Stimulated activated CD4-positive, alpha-beta T cell treated with anti-CD3 and anti-CD28 coated beads, Interleukin-4, amount 100 ng/mL, for 1 hour (primary cell): Measurements from ENCODE around the gene ACAP1.

Experiments
- DNase-seq: peaks from one replicate; pipeline ENCODE4 v3.0.0-alpha.2; 2020

ACAP1 gene

GRCh38 chr17:7392696-7393612 is 56.6 kb downstream of the ACAP1 start:
- DNase-seq = no peak

GRCh38 chr17:7393613-7394451 is 57.5 kb downstream of the ACAP1 start:
- DNase-seq = peak; percentile 59

- DNase-seq = peak; percentile 84
These were observed 58.3 kb downstream of the ACAP1 start, which contains the start of gene PLSCR3 for GRCh38 chr17:7394452-7395191. TSS of gene PLSCR3 (minus strand) at chr17:7394525. CDS start at chr17:7394110, 415 bp downstream.

GRCh38 chr17:7396147-7396546 is 59.8 kb downstream of the ACAP1 start:
- DNase-seq = no peak

GRCh38 chr17:7398612-7399011 is 62.3 kb downstream of the ACAP1 start:
- DNase-seq = no peak
